IMR-90 (cell line): ENCODE results near the gene GABBR2. TPM values are rescaled to one million over a fixed set of nuclear protein-coding genes. Genes with fewer than 3 reads are reported as not detected.

Experiments used
- ATAC-seq: fragments of 200-7000 bp; cut with Tn5 transposase; 2 replicates; pipeline ENCODE4 v1.9.1; 2020; ENCODE audit warnings: low read depth, mild to moderate bottlenecking, moderate library complexity
- BruUV-seq: library from RNA; stranded (reverse); fragments of 400-500 nt; replicated peaks from 2 replicates; lab custom pipeline; 2021; lab: Mats Ljungman, UMichigan
- CTCF ChIA-PET: fragments of 300-600 bp; formaldehyde crosslinking; extraction: SDS; loops from one replicate; lab custom pipeline; 2021; ENCODE audit warnings: antibody characterized with exemption; lab: Yijun Ruan, JAX
- POLR2A ChIA-PET: fragments of 300-600 bp; sonication (Branson Sonifier 250); formaldehyde crosslinking; loops from one replicate; lab custom pipeline; 2022; ENCODE audit warnings: antibody characterized with exemption; ENCODE audit not compliant: unreplicated experiment; lab: Charles Lee
- DNase-seq: peaks from one replicate; pipeline ENCODE4 v3.0.0; 2013
- H2AFZ ChIP-seq: replicated peaks from 2 replicates; pipeline ENCODE3; 2013; ENCODE audit warnings: low read length, mild to moderate bottlenecking; ENCODE audit not compliant: poor library complexity
- H2AK5ac ChIP-seq: 2 replicates; pipeline ENCODE4 v1.6.1; 2013; ENCODE audit warnings: low read depth, low read length, inconsistent platforms
- H2AK9ac ChIP-seq: replicated peaks from 2 replicates; pipeline ENCODE3; 2013; ENCODE audit warnings: mild to moderate bottlenecking, low read depth, low read length, moderate library complexity; ENCODE audit not compliant: poor library complexity
- H2BK120ac ChIP-seq: 2 replicates; pipeline ENCODE4 v1.6.1; 2013; ENCODE audit warnings: low read depth, low read length, inconsistent platforms
- H2BK15ac ChIP-seq: 3 replicates; pipeline ENCODE4 v1.6.1; 2013; ENCODE audit warnings: low read depth, low read length, inconsistent platforms
- H2BK20ac ChIP-seq: 2 replicates; pipeline ENCODE4 v1.6.1; 2013; ENCODE audit warnings: low read depth, mild to moderate bottlenecking, inconsistent platforms, low read length, moderate library complexity
- H2BK5ac ChIP-seq: 2 replicates; pipeline ENCODE4 v1.6.1; 2013; ENCODE audit warnings: mild to moderate bottlenecking, low read depth, low read length, inconsistent platforms; ENCODE audit not compliant: poor library complexity, severe bottlenecking
- H3K14ac ChIP-seq: replicated peaks from 2 replicates; pipeline ENCODE4 v1.6.1; 2013; ENCODE audit warnings: low read depth, low read length, inconsistent platforms
- H3K18ac ChIP-seq: 2 replicates; pipeline ENCODE4 v1.6.1; 2013; ENCODE audit warnings: low read depth, low read length, control low read depth
- H3K23ac ChIP-seq: 2 replicates; pipeline ENCODE4 v1.6.1; 2013; ENCODE audit warnings: low read depth, low read length, inconsistent platforms
- H3K27ac ChIP-seq: 2 replicates; pipeline ENCODE4 v1.5.1; 2013; ENCODE audit warnings: mild to moderate bottlenecking, control low read depth, low read length; ENCODE audit not compliant: insufficient read depth
- H3K27me3 ChIP-seq: 2 replicates; pipeline ENCODE4 v1.6.1; 2013; ENCODE audit warnings: low read length; ENCODE audit not compliant: control insufficient read depth, insufficient read depth
- H3K36me3 ChIP-seq: 2 replicates; pipeline ENCODE4 v1.6.1; 2013; ENCODE audit warnings: low read length, mixed read lengths; ENCODE audit not compliant: control insufficient read depth, insufficient read depth
- H3K4ac ChIP-seq: 2 replicates; pipeline ENCODE4 v1.6.1; 2013; ENCODE audit warnings: low read depth, low read length, inconsistent platforms
- H3K4me1 ChIP-seq: 2 replicates; pipeline ENCODE4 v1.6.1; 2013; ENCODE audit warnings: low read length, mixed read lengths; ENCODE audit not compliant: control insufficient read depth, insufficient read depth
- H3K4me2 ChIP-seq: 2 replicates; pipeline ENCODE4 v1.6.1; 2013; ENCODE audit warnings: low read depth, mild to moderate bottlenecking, control low read depth, low read length, moderate library complexity
- H3K4me3 ChIP-seq: 2 replicates; pipeline ENCODE4 v1.5.1; 2013; ENCODE audit warnings: low read depth, mild to moderate bottlenecking, control low read depth, low read length, moderate library complexity; ENCODE audit not compliant: insufficient read depth
- H3K56ac ChIP-seq: 2 replicates; pipeline ENCODE4 v1.6.1; 2013; ENCODE audit warnings: low read length, inconsistent platforms; ENCODE audit not compliant: insufficient read depth; ENCODE audit errors: extremely low read depth
- H3K79me1 ChIP-seq, 2 experiments: 2 replicates each; pipeline ENCODE4 v1.6.1; 2013; ENCODE audit warnings: low read length in 2 of 2, inconsistent platforms in 1 of 2, low read depth in 1 of 2
- H3K9ac ChIP-seq: 2 replicates; pipeline ENCODE4 v1.6.1; 2013; ENCODE audit warnings: low read depth, low read length, control low read depth
- H3K9me1 ChIP-seq: 2 replicates; pipeline ENCODE4 v1.6.1; 2013; ENCODE audit warnings: low read length, inconsistent platforms; ENCODE audit not compliant: insufficient read depth
- H3K9me3 ChIP-seq: 2 replicates; pipeline ENCODE4 v1.6.1; 2013; ENCODE audit warnings: low read length; ENCODE audit not compliant: control insufficient read depth, insufficient read depth
- H4K20me1 ChIP-seq: 2 replicates; pipeline ENCODE4 v1.6.1; 2013; ENCODE audit warnings: low read length, inconsistent platforms; ENCODE audit not compliant: insufficient read depth
- H4K5ac ChIP-seq: 2 replicates; pipeline ENCODE4 v1.6.1; 2013; ENCODE audit warnings: mild to moderate bottlenecking, low read depth, low read length, control low read depth
- H4K8ac ChIP-seq, 2 experiments: 2 replicates each; pipeline ENCODE4 v1.6.1; 2013; ENCODE audit warnings: low read depth in 2 of 2, low read length in 2 of 2, control low read depth in 1 of 2, inconsistent platforms in 1 of 2
- H4K91ac ChIP-seq: 2 replicates; pipeline ENCODE4 v1.6.1; 2013; ENCODE audit warnings: low read depth, low read length, inconsistent platforms; ENCODE audit not compliant: insufficient read depth
- CHD1 ChIP-seq: IDR thresholded peaks from 2 replicates; pipeline ENCODE4 v1.6.1; 2012; ENCODE audit warnings: low read depth, low read length, improper control_type of control experiment
- CTCF ChIP-seq: conservative IDR thresholded peaks from 2 replicates; pipeline ENCODE4 v1.5.1; 2012; ENCODE audit warnings: mild to moderate bottlenecking, low read depth, low read length, improper control_type of control experiment
- ELK1 ChIP-seq: fragments of 150-350 bp; IDR thresholded peaks from 2 replicates; pipeline ENCODE4 v1.6.1; 2016; ENCODE audit warnings: low read depth, mild to moderate bottlenecking, low read length, moderate library complexity, borderline replicate concordance
- FOS ChIP-seq: fragments of 150-350 bp; IDR thresholded peaks from 2 replicates; pipeline ENCODE4 v1.6.1; 2016; ENCODE audit warnings: low read depth, low read length
- MAFK ChIP-seq: IDR thresholded peaks from 2 replicates; pipeline ENCODE4 v1.6.1; 2012; ENCODE audit warnings: low read depth, low read length, improper control_type of control experiment
- MAZ ChIP-seq: IDR thresholded peaks from 2 replicates; pipeline ENCODE4 v1.6.1; 2012; ENCODE audit warnings: low read depth, mild to moderate bottlenecking, low read length, improper control_type of control experiment, moderate library complexity, borderline replicate concordance
- MXI1 ChIP-seq: IDR thresholded peaks from 2 replicates; pipeline ENCODE4 v1.6.1; 2012; ENCODE audit warnings: low read depth, mild to moderate bottlenecking, low read length, moderate library complexity, borderline replicate concordance
- RCOR1 ChIP-seq: IDR thresholded peaks from 2 replicates; pipeline ENCODE4 v1.6.1; 2012; ENCODE audit warnings: mild to moderate bottlenecking, low read length, improper control_type of control experiment; ENCODE audit not compliant: insufficient replicate concordance
- RFX5 ChIP-seq: IDR thresholded peaks from 2 replicates; pipeline ENCODE4 v1.8.0; 2012; ENCODE audit warnings: low read depth, mild to moderate bottlenecking, low read length, moderate library complexity
- SMC3 ChIP-seq: fragments of 150-350 bp; IDR thresholded peaks from 2 replicates; pipeline ENCODE4 v1.6.1; 2016; ENCODE audit warnings: low read depth, mild to moderate bottlenecking, antibody characterized with exemption, low read length, moderate library complexity
- WGBS, 2 experiments: methylation state at CpG; one replicate each; pipeline versions ENCODE4 v1.1.5 to v1.1.7; 2013; ENCODE audit warnings: missing lambda C conversion rate in 2 of 2; ENCODE audit not compliant: insufficient read length in 1 of 2; ENCODE audit errors: extremely low coverage in 2 of 2; 5-methylcytosine and 5-hydroxymethylcytosine counted together
- dilution Hi-C: fragments of 300-500 bp; cut with HindIII; formaldehyde crosslinking; loops from one replicate; pipeline ENCODE4 v1.14.3; 2018; ENCODE audit warnings: low sequenced_read_pairs; ENCODE audit not compliant: unreplicated experiment
- in situ Hi-C: fragments of 300-500 bp; cut with MboI; formaldehyde crosslinking; loops from 3 replicates; pipeline ENCODE4 v1.14.3; 2019; ENCODE audit warnings: low sequenced_read_pairs, inconsistent platforms, mixed read lengths
- intact Hi-C: fragments of 100-400 bp; cut with micrococcal nuclease; formaldehyde crosslinking; loops from 2 replicates; pipeline ENCODE4 v1.10.0; 2022
- polyA plus RNA-seq, 3 experiments: library from polyadenylated mRNA; depleted of rRNA; stranded (reverse); fragments of >200 nt; gene quantifications; 2 replicates each; pipeline ENCODE4 v1.2.3, GENCODE V29; 2012; ENCODE audit warnings: low replicate concordance in 1 of 3
- total RNA-seq: library from RNA; depleted of rRNA; stranded (reverse); fragments of >200 nt; gene quantifications from 2 replicates; pipeline ENCODE4 v1.2.3, GENCODE V29; 2012
- TF ChIP-seq, protein P1 (sequence below): fragments of 150-350 bp; IDR thresholded peaks from 2 replicates; pipeline ENCODE4 v1.6.1; 2017; ENCODE audit warnings: mild to moderate bottlenecking, antibody characterized with exemption, low read length, low read depth

GABBR2 gene
- total and polyA plus RNA-seq, 2 of the 4 experiments (the other 2 are of a cell fraction): 14.2 to 20.3 TPM

DNA sequence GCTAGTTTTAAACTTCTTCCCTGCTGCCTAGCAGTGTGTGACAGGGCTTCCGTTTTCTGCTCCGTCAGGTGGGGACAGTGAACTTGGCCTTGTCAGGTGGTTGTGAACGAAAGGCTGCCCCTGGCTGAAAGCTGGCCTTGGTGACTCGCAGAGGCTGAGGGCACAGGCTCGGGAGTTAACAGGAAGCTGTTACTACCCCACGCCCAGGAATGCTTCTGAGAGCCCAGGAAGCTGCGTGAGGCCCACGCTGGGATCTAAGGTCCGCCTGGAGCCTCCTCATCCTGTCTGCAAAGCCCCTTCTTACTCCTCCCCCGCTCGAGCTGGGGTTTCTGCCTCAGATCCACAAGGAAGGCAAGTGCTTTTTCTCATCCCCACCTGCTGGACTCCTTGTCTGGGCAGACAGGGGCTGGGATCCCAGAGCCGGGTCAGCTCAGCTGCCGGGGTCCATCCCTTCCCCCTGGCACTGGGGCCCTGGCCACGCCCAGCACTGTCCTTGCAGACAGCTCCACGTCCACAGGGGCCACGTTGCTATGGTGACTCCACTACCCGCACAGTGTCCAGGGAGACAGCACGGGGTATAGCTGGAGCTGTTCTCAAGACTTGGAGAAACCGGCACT lies 328.6 kb downstream of the GABBR2 start (continued):
- TF ChIP-seq, protein P1, sequence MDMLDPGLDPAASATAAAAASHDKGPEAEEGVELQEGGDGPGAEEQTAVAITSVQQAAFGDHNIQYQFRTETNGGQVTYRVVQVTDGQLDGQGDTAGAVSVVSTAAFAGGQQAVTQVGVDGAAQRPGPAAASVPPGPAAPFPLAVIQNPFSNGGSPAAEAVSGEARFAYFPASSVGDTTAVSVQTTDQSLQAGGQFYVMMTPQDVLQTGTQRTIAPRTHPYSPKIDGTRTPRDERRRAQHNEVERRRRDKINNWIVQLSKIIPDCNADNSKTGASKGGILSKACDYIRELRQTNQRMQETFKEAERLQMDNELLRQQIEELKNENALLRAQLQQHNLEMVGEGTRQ: no peak

DNA sequence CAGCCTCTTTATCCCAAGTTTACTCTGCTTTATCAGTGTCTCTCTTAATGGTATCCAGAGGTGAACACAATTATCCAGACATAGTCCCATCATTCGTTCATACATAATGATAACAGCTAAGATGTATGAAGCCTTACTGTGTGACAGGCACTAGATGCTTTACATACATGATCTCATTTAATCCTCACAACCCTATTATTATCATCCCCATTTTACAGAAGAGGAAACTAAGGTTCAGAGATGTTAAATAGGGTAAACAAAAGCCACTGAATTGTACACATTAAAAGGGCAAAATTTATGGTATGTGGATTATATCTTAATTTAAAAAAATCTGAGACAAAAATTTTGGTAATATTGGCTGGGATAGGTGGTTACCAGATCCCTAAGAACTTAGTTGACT lies 329.2 kb downstream of the GABBR2 start:
- no peaks in the 10 kb centered on the region for H4K20me1 ChIP-seq
- H3K4me1 ChIP-seq: peaks cover 14% of the 10 kb centered on the region
- H3K9me3 ChIP-seq: no peaks in the 10 kb centered on the region
- peaks cover 21% of the 10 kb centered on the region for H3K9me1 ChIP-seq
- in situ Hi-C loops (no loop called here), dilution Hi-C loops (no loop called here), intact Hi-C loops (no loop called here)
- H2AK5ac ChIP-seq: no peak overlapping the region
- H3K4me3 ChIP-seq: no peak overlapping the region
- no peak overlapping the region for H2AK9ac ChIP-seq
- peak overlapping the region; percentile 56 for H2BK5ac ChIP-seq
- BruUV-seq: no TSS peak
- no peak overlapping the region for H3K18ac ChIP-seq
- H3K4me2 ChIP-seq: no peak overlapping the region
- no peak overlapping the region for H4K91ac ChIP-seq
- DNase-seq: no peak
- H3K4ac ChIP-seq: no peak overlapping the region
- no peak overlapping the region for H3K23ac ChIP-seq
- H4K8ac ChIP-seq: peak overlapping the region in 1 of 2 experiments; percentile 94; a peak in 2 of 4 replicates
- no peak overlapping the region for H3K9ac ChIP-seq
- H4K5ac ChIP-seq: no peak overlapping the region
- no CpG with 5 or more reads among the region's 1 CpG for WGBS, 2 experiments
- peaks cover 0 to 19% of the 10 kb centered on the region in 2 experiments; a peak in 1 of 4 replicates for H3K79me1 ChIP-seq
- no peaks in the 10 kb centered on the region for H3K36me3 ChIP-seq
- H3K27me3 ChIP-seq: no peaks in the 10 kb centered on the region
- no peak overlapping the region for H3K56ac ChIP-seq
- POLR2A ChIA-PET: no interaction called here
- no peak overlapping the region for H3K27ac ChIP-seq
- no peak overlapping the region for H3K14ac ChIP-seq
- no peak overlapping the region for H2BK120ac ChIP-seq
- CTCF ChIA-PET: no interaction called here
- ATAC-seq: no peak
- peak overlapping the region; percentile 5; the same call in 1 of the 3 replicates for H2BK15ac ChIP-seq
- no peak overlapping the region for H2BK20ac ChIP-seq
- no peak overlapping the region for H2AFZ ChIP-seq
- no peak for TF ChIP-seq CTCF
- TF ChIP-seq CHD1: no peak
- no peak for TF ChIP-seq SMC3
- no peak for TF ChIP-seq MXI1
- no peak for TF ChIP-seq RFX5
- no peak for TF ChIP-seq RCOR1
- TF ChIP-seq ELK1: no peak
- no peak for TF ChIP-seq FOS
- TF ChIP-seq, protein P1: no peak
- no peak for TF ChIP-seq MAZ
- TF ChIP-seq MAFK: no peak
